Activated CD4-positive, alpha-beta T cell treated with anti-CD3 and anti-CD28 coated beads, Interleukin-2, Interleukin-6, amounts not matched to agents 100 ng/mL and 50 ng/mL, durations not matched to agents 16 hours and 8 hours (primary cell): ENCODE results near the gene SRSF12.

Experiments
- DNase-seq: peaks from one replicate; pipeline ENCODE4 v3.0.0-alpha.2; 2020

The SRSF12 gene

DNA sequence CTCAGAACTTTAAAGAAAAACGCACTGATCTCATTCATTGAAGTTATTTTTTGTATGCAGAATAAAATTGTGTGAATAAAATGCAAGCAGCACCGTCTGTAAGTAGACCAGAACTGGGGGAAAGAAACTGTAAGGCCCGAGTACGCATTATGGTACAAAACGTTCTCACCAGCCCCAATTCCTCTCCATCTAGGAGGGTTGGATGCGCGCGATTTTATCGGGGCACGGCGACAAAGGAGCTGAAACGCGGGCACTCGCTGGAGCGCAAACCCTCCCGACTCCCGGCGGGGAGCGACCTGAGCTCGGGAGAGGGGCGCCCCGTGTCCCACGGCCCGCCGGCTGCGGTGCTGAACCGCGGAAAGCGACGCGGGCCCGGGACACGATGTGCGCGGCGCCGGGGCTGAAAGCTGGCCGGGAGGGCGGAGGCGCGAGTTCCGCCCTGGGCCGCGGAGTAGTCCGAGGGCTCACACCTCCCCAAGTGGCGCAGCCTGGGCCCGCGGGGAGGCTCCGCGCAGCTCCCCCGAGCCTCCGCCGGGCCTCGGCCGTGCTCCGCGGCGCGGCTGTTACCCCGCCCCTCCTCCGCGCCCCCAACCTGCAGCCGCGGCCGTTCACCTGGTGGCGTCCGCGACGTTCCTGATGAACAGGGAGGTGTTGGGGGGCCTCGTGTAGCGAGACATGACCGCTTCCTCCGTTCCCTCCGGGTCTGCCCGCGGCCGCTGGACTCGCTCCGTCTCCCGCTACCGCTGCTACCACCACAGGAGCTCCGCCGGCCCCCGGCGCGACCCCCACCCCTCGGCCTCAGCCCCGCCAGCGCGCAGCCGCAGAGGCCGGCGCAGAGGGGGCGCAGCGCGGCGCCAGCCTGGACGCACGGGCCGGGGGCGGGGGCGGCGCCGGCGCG, at the start of gene SRSF12:
SRSF12 (minus strand) TSS at position 861 of the 898 bp plus-strand sequence; CDS start at position 677, 184 bp downstream.
- DNase-seq, result peak; percentile 29

DNA sequence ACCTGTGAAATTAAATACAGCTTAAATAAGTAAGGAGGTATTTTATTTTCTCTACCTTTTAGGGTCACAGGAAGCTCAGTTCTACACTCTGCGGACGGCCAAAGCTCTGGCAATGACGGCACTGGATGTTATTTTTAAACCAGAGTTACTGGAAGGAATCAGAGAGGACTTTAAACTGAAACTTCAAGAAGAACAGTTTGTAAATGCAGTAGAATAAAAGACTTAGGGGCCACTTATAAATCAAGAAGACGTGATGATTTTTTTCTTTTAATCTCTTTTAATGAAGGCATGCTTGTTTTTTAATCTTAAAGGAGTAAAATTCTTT, 44.1 kb upstream of the SRSF12 start:
- DNase-seq, result no peak

DNA sequence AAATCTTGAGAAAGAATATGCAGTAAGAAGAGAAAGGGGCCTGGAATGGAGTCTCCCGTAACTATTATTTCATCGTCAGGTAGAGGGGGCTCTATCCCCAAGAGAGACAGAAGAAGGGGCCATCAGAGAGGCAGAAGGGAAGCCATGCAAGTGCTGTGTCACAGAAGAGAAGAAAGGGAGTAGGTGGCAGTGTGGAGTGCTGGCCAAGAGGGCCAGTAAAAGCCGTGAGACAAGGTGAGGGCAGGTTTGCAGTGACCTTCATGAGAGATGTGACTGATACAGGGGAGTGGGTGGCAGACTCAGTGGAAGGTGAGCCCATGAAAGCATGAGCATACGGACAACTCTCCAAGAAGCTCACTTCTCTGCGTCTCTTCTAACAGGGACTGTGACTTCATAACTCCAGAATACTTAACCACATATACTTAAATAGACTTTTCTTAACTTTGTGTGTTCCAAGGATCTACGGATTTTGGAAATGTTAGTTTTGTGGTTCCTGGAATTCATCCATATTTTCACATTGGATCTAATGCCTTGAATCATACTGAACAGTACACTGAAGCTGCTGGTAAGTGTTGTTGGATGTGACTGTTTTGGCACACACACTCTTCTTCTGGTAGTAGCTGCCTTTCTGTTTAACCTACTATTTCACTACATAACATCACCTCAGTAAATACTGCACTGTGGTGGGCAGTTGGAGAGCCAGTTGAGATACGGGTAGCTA, 43.6 kb upstream of the SRSF12 start:
- DNase-seq, result no peak

DNA sequence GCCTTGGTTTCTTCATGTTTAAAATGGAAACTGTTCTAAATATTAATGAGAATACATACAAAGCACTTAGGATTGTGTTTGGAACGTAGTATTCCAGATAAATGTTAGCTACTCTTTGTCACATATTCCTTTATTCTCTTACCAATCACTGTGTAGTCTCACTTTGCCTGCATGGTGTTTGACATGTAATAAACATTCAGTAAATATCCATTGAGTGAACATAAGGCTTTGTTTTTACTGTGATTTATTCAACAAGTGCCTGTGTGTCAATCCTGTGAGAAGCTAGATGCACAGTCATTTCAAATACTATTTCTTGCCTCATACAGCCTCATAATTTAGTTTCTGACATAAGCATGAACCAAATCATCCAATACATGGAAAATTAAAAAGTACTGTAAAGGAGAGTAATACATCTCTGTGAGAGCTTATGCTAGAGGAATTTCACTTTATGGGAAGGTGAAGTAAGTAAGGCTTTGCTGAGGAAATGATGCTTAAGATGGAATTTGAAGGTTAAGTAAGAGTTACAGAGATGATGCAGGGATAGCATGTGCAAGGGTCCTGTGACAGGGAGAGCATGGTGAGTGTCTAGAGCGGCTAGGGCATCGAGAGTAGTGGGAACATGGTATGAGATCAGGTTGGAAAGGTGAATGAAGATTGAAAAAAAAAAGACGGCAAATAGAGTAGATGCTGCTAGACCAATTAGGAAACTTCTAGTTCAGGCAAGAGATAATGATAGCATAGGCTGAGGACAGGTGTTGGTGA, 42.6 kb upstream of the SRSF12 start:
- DNase-seq, result no peak

DNA sequence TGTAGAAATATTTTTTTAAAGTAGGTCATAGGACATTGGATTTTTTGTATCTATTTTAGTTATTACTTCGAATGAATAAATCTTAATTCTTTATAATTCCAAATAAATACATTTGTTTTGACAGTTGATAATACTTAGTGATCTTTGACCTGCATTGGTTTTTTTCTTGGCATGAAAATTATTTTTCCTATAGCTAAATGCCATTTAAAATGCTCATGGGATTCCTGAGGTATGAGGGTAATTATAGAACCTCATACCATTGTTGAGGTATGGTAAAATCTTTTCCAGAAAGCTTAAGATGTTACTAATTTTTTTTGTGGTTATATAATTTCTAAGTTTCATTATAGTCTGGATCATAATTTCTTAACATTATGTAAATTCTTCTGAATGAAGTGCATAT, 36.3 kb upstream of the SRSF12 start:
- DNase-seq, result no peak

DNA sequence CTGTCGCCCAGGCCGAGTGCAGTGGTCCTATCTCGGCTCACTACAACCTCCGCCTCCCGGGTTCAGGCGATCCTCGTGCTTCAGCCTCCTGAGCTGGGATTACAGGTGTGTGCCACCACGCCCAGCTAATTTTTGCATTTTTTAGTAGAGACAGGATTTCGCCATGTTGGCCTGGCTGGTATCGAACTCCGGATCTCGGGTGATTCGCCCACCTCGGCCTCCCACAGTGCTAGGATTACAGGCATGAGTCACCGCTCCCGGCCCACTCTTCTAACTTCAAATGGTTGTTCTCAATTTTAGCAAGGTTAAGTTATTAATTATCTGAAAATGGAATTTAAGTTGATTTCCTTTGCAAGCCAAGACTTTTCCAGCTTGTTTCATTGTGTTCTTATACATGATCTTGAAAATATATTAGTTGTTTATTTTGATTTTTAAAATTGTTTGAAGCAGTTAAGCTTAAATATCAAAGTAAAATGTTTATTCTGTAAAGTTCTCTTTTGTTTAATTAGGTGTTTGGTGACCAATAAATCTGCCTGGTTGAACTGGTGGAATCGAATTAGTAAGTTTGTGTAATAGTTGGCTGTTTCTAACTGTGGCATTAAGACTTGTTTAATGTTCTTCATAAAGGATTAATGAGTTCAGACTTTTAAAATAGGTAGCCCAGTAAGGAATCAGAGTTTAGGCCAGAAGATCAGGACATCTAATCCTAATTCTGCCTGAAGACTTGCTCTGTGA, 30.3 kb upstream of the SRSF12 start:
- no peak for DNase-seq

DNA sequence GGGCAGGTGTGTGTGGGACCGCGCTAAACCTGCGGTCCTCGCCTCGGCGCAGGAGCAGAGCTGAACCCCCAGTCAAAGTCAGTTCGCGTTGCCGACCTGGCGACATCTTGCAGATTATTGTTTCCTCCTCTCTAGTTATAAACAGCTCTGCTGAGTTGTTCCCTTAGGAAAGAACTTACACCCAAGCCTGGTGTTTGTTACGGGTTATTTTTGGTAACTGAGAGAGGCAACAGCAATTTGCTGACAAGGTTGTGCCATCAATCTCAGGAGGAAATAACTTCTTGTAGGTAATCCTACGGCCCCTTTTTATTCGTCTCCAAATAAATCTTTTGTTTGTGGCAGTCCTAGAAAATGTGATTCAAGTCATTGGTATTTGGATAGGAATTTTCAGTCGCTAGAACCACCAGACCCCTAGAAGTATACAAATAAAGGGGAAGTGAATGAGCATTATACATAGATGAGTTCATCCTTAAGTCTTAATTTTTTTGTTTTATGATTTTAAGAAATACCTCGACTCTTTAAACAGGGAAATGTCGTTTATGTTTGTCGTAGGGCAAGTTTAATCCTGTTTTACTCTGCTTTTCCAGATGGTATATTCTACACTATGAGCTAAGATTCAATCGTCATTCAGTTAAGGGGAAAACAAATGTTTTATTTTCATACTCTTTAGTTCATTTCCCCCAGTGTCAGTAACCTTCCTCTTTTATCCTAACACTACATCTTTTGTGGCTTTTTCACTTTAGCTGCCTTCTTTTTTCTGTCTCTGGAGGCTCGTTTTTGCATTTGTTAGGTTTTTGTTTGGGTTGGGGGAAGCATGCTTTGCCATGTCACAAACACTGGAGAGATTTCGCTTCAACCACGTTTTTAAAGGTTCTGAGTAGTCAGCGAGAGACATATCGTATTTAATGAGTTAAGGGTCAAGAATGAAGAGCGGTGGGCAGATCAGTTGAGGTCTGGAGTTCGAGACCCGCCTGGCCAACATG, 29.1 kb upstream of the SRSF12 start:
- DNase-seq, result peak; percentile 39

DNA sequence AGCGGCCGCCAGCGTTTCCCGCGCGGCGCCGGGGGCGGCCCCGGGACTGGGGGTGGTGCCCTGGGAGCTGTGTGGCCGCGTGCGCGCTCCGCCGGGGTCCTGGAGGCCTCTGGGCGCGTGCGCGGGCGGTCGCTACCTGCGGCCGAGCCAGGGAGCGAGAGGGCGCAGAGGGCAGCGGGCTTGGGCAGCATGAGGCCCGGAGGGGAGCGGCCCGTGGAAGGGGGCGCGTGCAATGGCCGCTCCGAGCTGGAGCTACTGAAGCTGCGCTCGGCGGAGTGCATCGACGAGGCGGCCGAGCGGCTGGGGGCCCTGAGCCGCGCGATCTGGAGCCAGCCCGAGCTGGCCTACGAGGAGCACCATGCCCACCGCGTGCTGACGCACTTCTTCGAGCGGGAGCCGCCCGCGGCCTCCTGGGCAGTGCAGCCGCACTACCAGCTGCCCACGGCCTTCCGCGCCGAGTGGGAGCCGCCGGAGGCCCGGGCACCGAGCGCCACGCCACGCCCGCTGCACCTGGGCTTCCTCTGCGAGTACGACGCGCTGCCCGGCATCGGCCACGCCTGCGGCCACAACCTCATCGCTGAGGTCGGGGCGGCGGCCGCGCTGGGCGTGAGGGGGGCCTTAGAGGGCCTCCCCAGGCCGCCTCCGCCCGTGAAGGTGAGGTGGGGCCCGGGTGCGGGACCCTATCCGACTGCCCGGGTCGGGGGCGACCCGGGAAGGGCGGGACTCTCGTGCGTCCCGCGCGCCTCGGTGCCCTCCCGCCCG, 28.3 kb upstream of the SRSF12 start, which contains the start of gene PM20D2:
PM20D2 (plus strand) TSS at position 100 of the 762 bp plus-strand sequence; CDS start at position 190, 90 bp downstream.
- peak; percentile 79 for DNase-seq

DNA sequence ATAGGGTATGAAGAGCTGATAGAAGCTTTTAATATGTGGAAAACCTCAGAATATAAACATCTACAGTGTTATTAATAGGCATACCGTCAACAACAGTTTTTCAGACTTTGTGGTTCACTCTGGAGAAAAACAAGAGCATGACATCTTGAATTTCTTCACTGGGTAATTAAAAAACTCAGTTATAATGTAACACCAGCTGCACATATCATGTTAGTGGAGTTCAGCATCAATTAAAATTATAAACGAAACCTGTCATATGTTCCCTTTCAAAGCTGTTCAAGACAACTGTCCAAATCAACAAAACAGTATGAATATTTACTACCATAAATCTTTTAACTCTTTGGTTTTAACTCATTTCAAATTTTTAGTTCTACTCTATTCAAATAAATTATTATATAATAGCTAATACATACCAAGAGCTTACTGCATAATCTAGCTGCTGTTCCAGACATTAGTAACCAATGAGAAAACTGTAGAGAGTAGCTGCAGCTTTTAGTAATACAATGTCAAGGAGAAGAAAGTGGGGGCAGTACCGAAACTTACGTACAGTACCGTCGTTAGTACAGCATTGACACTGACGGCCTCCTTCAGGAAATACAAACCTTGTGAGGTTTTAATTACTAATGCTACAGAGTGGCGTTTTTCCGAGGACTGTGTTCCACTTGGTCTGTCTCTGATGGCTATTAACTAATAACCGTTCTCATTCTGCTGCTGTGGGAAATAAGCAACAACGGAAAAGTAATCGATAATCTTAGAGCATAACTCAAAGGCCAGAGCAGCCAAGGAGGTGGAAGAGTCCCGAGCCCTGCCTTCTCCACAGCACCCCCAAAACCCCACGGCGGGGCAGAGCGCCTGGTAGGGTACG, 27.5 kb upstream of the SRSF12 start:
- DNase-seq, result peak; percentile 74

DNA sequence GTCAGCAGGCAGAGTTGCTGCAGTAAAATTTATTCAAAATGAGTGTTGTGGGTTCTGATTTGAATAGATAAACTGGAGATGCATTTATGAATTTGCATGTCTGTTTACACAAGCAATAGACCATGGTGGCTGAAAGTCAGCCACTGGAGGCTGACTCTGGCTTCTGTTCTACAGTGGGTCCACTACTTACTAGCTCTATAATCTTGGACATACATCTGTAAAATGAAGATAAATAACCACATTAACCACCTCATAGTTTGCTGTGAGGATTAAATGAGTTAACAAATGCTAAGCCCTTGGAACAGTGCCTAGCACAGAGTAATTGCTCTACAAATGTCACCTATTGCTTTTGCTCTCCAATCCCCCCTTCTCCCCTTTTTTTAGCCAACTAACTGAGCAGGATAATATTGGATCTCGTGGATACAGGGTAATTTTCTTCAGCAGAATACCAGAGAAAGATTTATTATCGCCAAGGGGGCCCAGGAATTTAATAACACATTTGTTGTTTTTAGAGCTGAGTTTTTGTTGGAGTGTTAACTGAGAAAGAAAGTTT, 26.6 kb upstream of the SRSF12 start:
- peak; percentile 70 for DNase-seq

DNA sequence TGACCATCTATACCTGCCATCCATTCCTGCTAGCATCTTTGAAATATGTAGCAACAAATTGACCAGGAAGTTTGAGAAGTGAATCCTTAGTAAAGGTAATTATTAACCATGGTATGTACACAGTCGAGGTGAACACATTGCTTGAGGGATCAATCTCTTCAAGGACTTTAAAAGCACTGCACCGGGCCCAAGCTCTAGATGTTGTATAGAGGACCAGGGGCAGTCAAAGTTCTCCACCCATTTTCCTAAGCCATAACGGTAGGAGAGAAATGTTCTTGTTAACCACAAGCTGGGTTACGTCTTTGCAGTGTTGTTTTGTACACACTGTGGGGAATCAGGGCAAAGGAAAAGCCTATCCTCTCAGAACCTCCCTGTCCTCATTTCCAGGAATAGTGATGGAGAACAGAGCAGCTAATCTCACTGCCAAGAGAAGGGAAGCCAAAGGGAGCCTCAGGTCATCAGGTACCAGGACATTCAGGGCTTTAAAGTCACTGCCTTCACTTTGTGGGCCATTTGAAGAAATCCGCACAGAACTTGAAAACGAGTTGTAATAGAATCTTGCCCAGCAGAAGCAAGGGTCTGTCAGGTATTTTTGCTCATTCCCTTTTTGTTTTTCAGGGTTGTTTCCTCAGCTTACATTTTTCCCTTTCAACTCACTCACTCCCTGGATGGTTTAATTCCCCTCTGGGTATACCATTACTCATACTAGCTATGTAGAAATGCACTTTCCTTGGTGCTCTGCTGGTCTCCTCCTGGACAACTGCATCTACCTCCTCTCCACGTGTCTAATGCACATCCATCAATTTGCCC, 22.7 kb upstream of the SRSF12 start:
- no peak for DNase-seq

DNA sequence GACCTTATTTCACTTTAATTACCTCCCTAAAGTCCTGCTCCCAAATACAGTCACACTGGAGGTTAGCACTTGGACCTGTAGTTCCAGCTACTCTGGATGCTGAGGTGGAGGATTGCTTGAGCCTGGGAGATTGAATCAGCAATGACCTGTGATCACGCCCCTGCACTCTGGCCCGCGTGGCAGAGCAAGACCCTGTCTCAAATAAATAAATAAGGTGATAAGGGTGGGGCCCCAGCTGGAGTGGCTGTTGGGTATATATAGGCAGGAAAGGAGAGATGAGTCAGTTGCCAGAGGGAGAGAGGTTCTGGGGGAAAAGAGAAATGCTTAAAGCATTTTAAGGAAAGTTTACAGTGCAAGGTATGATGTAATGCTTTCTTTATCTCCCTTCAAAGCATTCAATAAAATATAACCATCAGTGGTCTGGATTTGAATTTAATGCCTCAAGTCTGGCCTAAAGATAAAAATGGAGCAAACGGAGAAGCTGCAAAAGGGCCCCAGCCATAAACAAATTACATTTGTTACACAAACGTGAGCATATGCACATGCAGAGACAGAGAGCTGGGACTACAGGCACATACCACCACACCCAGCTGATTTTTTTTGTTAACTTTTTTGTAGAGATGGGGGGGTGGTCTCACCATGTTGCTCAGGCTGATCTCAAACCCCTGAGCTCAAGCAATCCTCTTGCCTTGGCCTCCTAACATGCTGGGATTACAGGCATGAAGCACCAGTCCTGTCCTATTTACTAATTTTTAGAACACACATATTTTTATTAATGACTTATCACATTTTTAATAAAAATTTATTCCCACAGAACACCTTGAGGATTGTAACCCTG, 21.9 kb upstream of the SRSF12 start:
- DNase-seq, result no peak

DNA sequence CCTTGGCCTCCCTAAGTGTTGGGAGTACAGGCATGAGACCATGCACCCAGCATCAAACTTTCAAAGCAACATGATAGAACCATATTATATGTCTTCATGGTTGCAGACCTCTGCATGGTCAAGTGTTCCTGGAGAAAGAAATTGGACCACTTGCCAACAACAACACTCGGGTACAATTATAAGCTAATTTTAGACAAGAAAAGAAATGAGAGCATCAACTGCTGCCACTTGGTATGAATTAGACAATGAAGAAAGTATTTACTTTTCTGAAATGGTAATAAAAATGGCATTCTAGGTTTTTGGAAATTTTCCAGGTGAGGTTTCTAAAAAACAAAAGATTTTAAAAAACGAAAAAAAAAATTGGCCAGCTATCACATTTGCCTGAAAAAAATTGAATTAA, 20.3 kb upstream of the SRSF12 start:
- DNase-seq, result no peak

DNA sequence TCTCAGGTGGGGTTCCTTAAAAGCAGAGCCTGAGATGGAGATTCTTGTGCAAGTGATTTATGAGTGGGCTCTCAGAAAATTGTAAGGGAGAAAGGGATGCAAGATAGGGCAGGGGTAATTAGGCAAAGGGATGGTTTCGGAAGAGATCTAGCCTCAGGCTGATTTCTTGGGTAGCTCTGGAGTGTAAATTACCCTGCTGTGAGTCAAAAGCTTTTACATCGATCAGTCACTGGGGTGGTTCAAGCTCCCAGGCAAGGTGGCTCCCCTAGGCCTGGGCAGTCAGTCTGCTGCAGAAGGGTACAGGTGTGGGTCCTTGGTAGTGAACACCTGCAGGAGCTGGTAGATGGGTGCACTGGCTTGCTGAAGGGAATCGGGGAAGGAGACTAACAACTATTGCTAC, 16.9 kb upstream of the SRSF12 start:
- no peak for DNase-seq

DNA sequence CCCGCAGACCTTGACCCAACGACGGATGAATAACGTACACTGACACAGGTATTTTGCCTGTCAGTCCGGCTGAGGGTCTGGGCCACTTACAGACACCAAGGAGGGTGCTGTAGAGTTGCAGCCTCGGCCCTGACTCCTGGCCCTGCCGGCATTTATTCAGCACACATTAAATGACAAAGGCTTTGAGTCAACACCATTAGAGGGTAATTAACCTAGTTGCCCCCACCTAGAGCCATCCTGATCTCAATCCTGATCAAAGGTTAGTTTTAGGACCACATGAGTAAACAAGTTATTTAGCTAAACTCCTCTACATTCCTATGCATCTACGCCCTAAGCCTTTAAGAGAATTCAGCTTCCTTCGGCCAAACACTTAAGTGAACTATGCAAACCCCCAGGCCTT, 16.1 kb upstream of the SRSF12 start:
- DNase-seq, result no peak

DNA sequence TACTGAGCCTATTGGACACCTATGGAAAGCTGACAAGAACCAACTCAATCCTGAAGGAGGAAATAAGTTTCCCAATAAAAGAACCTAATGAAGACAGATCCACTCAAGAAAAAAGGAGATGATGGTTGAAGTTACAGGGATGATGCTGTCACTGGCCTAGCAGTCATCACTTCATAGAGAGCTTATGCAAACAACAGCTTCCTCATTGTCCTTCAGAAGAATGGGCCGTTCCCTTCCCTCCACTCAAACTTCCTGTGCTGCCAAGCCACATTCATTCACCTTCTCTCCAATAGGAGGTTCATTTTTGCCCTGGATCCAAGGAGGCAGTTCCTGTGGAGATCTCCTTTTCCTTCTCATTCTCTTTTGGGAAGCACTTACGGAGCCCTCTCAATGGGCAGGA, 14.2 kb upstream of the SRSF12 start:
- no peak for DNase-seq

DNA sequence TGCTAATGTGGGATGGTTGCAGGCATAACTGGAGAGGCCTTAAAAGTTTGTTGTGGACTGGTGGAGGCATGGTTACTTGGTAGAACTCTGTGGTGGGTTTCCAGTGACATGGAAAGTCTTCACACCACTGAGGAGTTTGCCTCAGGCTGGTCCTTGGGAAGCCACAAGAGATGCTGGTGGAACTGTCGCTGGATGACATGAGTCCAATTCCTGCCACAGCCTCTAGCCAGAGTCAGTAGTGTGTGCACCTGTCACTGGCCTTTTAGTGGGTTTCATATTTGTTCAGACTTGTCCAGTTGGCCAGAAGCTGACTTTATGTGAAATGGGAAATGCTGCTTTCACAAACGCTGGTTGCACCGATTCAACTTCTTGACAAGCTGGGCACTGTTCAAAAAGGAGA, 13.7 kb upstream of the SRSF12 start:
- DNase-seq, result no peak
